ENCODE data around the gene SIM2.

Gene SIM2

DNA sequence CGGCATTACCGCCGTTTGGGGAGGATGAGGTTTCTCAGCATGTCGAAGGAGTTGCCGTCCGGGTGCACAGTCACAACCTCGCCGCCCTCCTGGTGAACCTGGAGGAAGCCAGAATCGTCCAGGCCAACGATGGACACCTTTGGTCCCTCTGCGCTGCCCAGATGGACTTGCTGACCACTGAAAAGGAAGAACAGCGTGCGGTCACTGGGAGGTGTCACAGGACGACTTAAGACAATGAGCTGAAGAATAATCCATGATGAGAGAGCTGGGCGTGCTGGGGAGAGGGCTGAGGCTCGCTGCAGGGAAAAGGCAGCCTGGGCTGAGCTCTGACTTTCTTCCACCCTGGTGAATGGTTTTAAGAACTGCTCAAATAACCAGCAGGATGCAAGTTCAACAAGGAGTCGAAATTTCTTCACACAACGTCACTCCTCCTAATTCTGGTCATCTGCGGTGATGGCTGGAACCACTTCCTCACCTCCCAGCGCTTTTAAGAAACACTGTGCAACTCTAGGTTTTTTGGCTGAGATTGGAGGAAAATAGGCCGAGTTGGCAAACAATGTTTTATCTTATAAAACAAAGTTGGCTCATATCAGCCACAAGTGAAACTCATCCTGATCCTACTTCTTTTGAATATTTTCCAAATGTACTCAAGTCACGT is 55.5 kb downstream of the SIM2 start:
- H3K36me3 ChIP-seq (ENCODE audit: control insufficient read depth, insufficient read depth, low read length): no peaks in the 10 kb centered on the region
- no peaks in the 10 kb centered on the region for H3K9me3 ChIP-seq (ENCODE audit: control insufficient read depth, low read length)
- no peaks in the 10 kb centered on the region for H3K79me2 ChIP-seq
- no peak overlapping the region for H2AFZ ChIP-seq
- H3K4me3 ChIP-seq (ENCODE audit: low read depth, low read length): no peak overlapping the region
- no peak overlapping the region for H3K9ac ChIP-seq
- H3K4me2 ChIP-seq (ENCODE audit: low read length): no peak overlapping the region
- H3K27ac ChIP-seq: no peak overlapping the region
- no peaks in the 10 kb centered on the region for H3K4me1 ChIP-seq
- H3K27me3 ChIP-seq (ENCODE audit: control insufficient read depth, insufficient read depth, low read length): no peaks in the 10 kb centered on the region
- no peak for TF ChIP-seq CTCF (IDR thresholded peaks at IDR 0.05)

DNA sequence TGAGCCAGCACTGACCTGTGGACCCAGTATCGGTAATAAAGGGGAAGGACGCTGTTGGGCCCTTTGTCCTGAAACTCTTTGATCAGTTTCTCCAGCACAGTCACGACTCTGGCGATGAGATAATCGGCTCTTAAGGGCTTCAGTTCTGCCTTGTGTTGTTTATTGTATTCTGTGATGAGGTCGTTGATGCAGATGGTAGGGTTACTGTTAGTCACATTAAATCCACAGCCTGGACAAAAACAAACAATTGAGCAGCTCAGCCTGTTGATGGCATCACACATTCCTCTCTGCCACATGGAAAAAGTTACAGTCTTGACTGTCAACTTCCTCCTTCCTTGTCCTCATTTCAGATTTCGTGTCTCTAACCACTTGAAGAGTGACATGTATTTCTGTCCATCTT is 57.6 kb downstream of the SIM2 start:
- Histone ChIP-seq H2AFZ (no peak overlapping the region), H3K27me3 (ENCODE audit: control insufficient read depth, insufficient read depth, low read length) (no peaks in the 10 kb centered on the region), H3K36me3 (ENCODE audit: control insufficient read depth, insufficient read depth, low read length) (no peaks in the 10 kb centered on the region), H3K79me2 (no peaks in the 10 kb centered on the region), H3K4me2 (ENCODE audit: low read length) (no peak overlapping the region), H3K4me1 (no peaks in the 10 kb centered on the region), H3K9ac (no peak overlapping the region), H3K4me3 (ENCODE audit: low read depth, low read length) (no peak overlapping the region), H3K9me3 (ENCODE audit: control insufficient read depth, low read length) (no peaks in the 10 kb centered on the region), H3K27ac (no peak overlapping the region)
- TF ChIP-seq CTCF (IDR thresholded peaks at IDR 0.05): no peak

- H3K36me3 ChIP-seq (ENCODE audit: control insufficient read depth, insufficient read depth, low read length): no peaks in the 10 kb centered on the region
These were observed 58.3 kb downstream of the SIM2 start for GRCh38 chr21:36757196-36757595.

GRCh38 chr21:36759348-36760083 is 60.6 kb downstream of the SIM2 start:
- H3K4me1 ChIP-seq: no peaks in the 10 kb centered on the region
- no peak overlapping the region for H3K4me2 ChIP-seq (ENCODE audit: low read length)
- no peaks in the 10 kb centered on the region for H3K36me3 ChIP-seq (ENCODE audit: control insufficient read depth, insufficient read depth, low read length)
- H3K9me3 ChIP-seq (ENCODE audit: control insufficient read depth, low read length): no peaks in the 10 kb centered on the region
- no peak for TF ChIP-seq CTCF (IDR thresholded peaks at IDR 0.05)
- no peak overlapping the region for H3K4me3 ChIP-seq (ENCODE audit: low read depth, low read length)
- no peak overlapping the region for H3K27ac ChIP-seq
- H3K79me2 ChIP-seq: no peaks in the 10 kb centered on the region
- H3K27me3 ChIP-seq (ENCODE audit: control insufficient read depth, insufficient read depth, low read length): no peaks in the 10 kb centered on the region
- no peak overlapping the region for H3K9ac ChIP-seq
- no peak overlapping the region for H2AFZ ChIP-seq

More at GRCh38 chr21:36757196-36757595, 58.3 kb downstream of the SIM2 start:
- Histone ChIP-seq H3K9me3 (ENCODE audit: control insufficient read depth, low read length) (no peaks in the 10 kb centered on the region), H3K27me3 (ENCODE audit: control insufficient read depth, insufficient read depth, low read length) (no peaks in the 10 kb centered on the region), H3K9ac (no peak overlapping the region), H3K4me1 (no peaks in the 10 kb centered on the region), H3K4me3 (ENCODE audit: low read depth, low read length) (no peak overlapping the region), H3K79me2 (no peaks in the 10 kb centered on the region), H2AFZ (no peak overlapping the region), H3K4me2 (ENCODE audit: low read length) (no peak overlapping the region), H3K27ac (no peak overlapping the region)
- TF ChIP-seq CTCF (IDR thresholded peaks at IDR 0.05): no peak

Data from parathyroid adenoma (tissue), 2 donors.